K562 (cell line): ENCODE measurements around the gene CARS2. TPM values are rescaled to one million over a fixed set of nuclear protein-coding genes. Genes with fewer than 3 reads are reported as not detected.

ENCODE experiments used
- BRD4 ChIP-seq: fragments of 200-600 bp; sonication (generic); IDR thresholded peaks from 2 replicates; pipeline ENCODE4 v1.6.1; 2017; ENCODE audit warnings: inconsistent platforms
- CBFB ChIP-seq: sonication (generic); formaldehyde crosslinking; IDR thresholded peaks from 2 replicates; pipeline ENCODE4 v1.4.0; 2020; ENCODE audit warnings: mild to moderate bottlenecking, missing genetic modification reagents
- CSDE1 ChIP-seq, 2 experiments: fragments of 450-650 bp; IDR thresholded peaks; 2 replicates each; pipeline ENCODE4 v1.6.1; 2016; ENCODE audit warnings: mild to moderate bottlenecking in 1 of 2
- EGR1 ChIP-seq: fragments of 450-650 bp; conservative IDR thresholded peaks from 2 replicates; pipeline ENCODE4 v1.6.1; 2017; ENCODE audit warnings: mild to moderate bottlenecking
- HNRNPLL ChIP-seq: fragments of 200-400 bp; formaldehyde crosslinking; IDR thresholded peaks from 2 replicates; pipeline ENCODE4 v1.6.1; 2017; ENCODE audit warnings: low read length, low read depth, mild to moderate bottlenecking; ENCODE audit not compliant: poor library complexity, severe bottlenecking
- IFI16 ChIP-seq: fragments of 250-450 bp; sonication (Bioruptor Pico); IDR thresholded peaks from 2 replicates; pipeline ENCODE4 v2.1.2; 2022; ENCODE audit warnings: mild to moderate bottlenecking, inconsistent platforms
- L3MBTL2 ChIP-seq: fragments of 450-650 bp; IDR thresholded peaks from 2 replicates; pipeline ENCODE4 v1.6.1; 2016; ENCODE audit warnings: mild to moderate bottlenecking, moderate library complexity
- MTA2 ChIP-seq: fragments of 450-650 bp; IDR thresholded peaks from 2 replicates; pipeline ENCODE4 v1.6.1; 2016; ENCODE audit warnings: low read depth
- SPI1 ChIP-seq: IDR thresholded peaks from 2 replicates; pipeline ENCODE4 v1.6.1; 2011; ENCODE audit warnings: low read depth, low read length, control low read depth, borderline replicate concordance
- ZNF217 ChIP-seq: sonication (generic); formaldehyde crosslinking; IDR thresholded peaks from 2 replicates; pipeline ENCODE4 v1.8.0; 2022; ENCODE audit warnings: mild to moderate bottlenecking, missing genetic modification reagents
- ZNF408 ChIP-seq: fragments of 250-450 bp; sonication (Bioruptor Pico); IDR thresholded peaks from 2 replicates; pipeline ENCODE4 v1.4.0; 2020; ENCODE audit warnings: low read depth, mild to moderate bottlenecking, moderate library complexity
- polyA plus RNA-seq, 8 experiments: library from polyadenylated mRNA; depleted of rRNA in 4 of 8; stranded (reverse) in 5 of 8; unstranded in 3 of 8; fragments of >200 nt; fragmentation: Nextera tagmentation in 2 of 8; fragmentation: Illumina TruSeq in 1 of 8; extraction: Ambion mirVana in 2 of 8; extraction: Trizol in 1 of 8; gene quantifications; 2 replicates each; pipeline versions ENCODE4 v1.2.1 to v1.2.3, GENCODE V29; 2011 to 2014; ENCODE audit warnings: inconsistent platforms in 1 of 8, missing spikeins in 1 of 8
- total RNA-seq, 7 experiments: library from RNA; depleted of rRNA in 6 of 7; stranded (reverse); fragments of >200 nt in 6 of 7; fragmentation: Illumina TruSeq in 2 of 7; extraction: Trizol in 2 of 7; gene quantifications; 2 replicates each; pipeline versions ENCODE4 v1.2.1 to v1.2.3, GENCODE V29; 2011 to 2021; ENCODE audit warnings: low replicate concordance in 1 of 7
- TF ChIP-seq, protein P1 (sequence below): conservative IDR thresholded peaks from 2 replicates; pipeline ENCODE4 v1.6.1; 2011; ENCODE audit warnings: low read depth, mild to moderate bottlenecking, low read length; ENCODE audit not compliant: control insufficient read depth
- TF ChIP-seq, protein P2 (sequence below): sonication (generic); formaldehyde crosslinking; IDR thresholded peaks from 2 replicates; pipeline ENCODE4 v1.8.0; 2022; ENCODE audit warnings: mild to moderate bottlenecking, missing genetic modification reagents
- TF ChIP-seq, protein P3 (sequence below): sonication (generic); formaldehyde crosslinking; IDR thresholded peaks from 2 replicates; pipeline ENCODE4 v1.8.0; 2023; ENCODE audit warnings: missing genetic modification reagents, mild to moderate bottlenecking, borderline replicate concordance
- TF ChIP-seq, protein P4 (sequence below): sonication (generic); formaldehyde crosslinking; IDR thresholded peaks from 2 replicates; pipeline ENCODE4 v1.8.1; 2023; ENCODE audit warnings: mild to moderate bottlenecking, missing genetic modification reagents, moderate library complexity

The CARS2 gene
- total and polyA plus RNA-seq, 9 of the 15 experiments (the other 6 are each of a cell fraction or from before 2014, with no cell fraction given): 1.7 to 37.4 (median 30.5) TPM

DNA sequence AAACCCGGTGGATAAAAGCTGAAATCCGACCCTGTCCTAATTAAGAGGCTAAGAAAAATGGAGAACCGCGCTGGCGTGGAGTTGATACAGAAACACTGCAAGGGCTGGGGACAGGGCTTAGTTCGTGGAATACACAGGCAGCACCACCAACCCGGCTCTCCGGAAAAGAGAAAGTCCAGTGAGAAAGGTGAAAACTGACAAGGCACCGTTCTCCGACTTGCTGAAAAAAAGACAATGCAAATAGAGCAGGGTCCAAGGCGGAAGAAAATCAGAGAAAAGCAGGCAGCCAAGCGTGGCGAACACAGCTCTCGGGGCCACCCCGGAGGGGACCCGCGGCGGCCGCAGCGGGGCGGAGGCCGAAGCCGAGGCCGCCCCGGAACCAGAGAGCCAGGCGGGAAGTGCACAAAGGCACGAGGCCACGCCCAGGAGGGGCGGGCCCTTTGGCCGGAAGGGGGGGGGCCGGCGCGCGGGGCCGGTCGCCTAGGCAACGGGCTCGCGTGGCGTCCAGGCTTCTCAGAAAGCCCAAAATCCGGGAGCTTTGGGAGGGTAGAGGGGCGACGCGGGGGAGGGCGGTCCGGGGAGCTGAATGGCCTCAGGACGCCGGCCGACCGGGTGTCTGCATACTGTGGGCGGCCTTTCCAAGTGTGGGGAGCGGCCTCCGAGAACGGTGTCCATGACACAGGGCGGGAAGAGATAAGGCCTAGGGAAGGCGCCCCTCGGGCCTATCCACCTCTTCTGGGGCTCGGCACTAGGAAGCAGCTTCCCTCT is 6.3 kb upstream of the CARS2 start (continued):
- TF ChIP-seq CSDE1 (IDR thresholded peaks at IDR 0.05) (peak in 1 of 2 experiments; percentile 71; a peak in 1 of 4 replicates), CBFB (no peak), BRD4 (no peak), IFI16 (CRISPR knock-in tag) (no peak), SPI1 (0 out of 2 replicates have a peak, but pooled peaks have one; percentile 51), EGR1 (peak; percentile 36; the same call in 1 of the 2 replicates), ZNF408 (CRISPR knock-in tag) (no peak), ZNF217 (CRISPR knock-in tag) (no peak), HNRNPLL (no peak), MTA2 (no peak), L3MBTL2 (no peak)
- TF ChIP-seq, protein P1, sequence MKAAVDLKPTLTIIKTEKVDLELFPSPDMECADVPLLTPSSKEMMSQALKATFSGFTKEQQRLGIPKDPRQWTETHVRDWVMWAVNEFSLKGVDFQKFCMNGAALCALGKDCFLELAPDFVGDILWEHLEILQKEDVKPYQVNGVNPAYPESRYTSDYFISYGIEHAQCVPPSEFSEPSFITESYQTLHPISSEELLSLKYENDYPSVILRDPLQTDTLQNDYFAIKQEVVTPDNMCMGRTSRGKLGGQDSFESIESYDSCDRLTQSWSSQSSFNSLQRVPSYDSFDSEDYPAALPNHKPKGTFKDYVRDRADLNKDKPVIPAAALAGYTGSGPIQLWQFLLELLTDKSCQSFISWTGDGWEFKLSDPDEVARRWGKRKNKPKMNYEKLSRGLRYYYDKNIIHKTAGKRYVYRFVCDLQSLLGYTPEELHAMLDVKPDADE: peak; percentile 65
- TF ChIP-seq, protein P2, sequence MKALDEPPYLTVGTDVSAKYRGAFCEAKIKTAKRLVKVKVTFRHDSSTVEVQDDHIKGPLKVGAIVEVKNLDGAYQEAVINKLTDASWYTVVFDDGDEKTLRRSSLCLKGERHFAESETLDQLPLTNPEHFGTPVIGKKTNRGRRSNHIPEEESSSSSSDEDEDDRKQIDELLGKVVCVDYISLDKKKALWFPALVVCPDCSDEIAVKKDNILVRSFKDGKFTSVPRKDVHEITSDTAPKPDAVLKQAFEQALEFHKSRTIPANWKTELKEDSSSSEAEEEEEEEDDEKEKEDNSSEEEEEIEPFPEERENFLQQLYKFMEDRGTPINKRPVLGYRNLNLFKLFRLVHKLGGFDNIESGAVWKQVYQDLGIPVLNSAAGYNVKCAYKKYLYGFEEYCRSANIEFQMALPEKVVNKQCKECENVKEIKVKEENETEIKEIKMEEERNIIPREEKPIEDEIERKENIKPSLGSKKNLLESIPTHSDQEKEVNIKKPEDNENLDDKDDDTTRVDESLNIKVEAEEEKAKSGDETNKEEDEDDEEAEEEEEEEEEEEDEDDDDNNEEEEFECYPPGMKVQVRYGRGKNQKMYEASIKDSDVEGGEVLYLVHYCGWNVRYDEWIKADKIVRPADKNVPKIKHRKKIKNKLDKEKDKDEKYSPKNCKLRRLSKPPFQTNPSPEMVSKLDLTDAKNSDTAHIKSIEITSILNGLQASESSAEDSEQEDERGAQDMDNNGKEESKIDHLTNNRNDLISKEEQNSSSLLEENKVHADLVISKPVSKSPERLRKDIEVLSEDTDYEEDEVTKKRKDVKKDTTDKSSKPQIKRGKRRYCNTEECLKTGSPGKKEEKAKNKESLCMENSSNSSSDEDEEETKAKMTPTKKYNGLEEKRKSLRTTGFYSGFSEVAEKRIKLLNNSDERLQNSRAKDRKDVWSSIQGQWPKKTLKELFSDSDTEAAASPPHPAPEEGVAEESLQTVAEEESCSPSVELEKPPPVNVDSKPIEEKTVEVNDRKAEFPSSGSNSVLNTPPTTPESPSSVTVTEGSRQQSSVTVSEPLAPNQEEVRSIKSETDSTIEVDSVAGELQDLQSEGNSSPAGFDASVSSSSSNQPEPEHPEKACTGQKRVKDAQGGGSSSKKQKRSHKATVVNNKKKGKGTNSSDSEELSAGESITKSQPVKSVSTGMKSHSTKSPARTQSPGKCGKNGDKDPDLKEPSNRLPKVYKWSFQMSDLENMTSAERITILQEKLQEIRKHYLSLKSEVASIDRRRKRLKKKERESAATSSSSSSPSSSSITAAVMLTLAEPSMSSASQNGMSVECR: peak; percentile 80; the same call in 1 of the 2 replicates
- TF ChIP-seq, protein P3, sequence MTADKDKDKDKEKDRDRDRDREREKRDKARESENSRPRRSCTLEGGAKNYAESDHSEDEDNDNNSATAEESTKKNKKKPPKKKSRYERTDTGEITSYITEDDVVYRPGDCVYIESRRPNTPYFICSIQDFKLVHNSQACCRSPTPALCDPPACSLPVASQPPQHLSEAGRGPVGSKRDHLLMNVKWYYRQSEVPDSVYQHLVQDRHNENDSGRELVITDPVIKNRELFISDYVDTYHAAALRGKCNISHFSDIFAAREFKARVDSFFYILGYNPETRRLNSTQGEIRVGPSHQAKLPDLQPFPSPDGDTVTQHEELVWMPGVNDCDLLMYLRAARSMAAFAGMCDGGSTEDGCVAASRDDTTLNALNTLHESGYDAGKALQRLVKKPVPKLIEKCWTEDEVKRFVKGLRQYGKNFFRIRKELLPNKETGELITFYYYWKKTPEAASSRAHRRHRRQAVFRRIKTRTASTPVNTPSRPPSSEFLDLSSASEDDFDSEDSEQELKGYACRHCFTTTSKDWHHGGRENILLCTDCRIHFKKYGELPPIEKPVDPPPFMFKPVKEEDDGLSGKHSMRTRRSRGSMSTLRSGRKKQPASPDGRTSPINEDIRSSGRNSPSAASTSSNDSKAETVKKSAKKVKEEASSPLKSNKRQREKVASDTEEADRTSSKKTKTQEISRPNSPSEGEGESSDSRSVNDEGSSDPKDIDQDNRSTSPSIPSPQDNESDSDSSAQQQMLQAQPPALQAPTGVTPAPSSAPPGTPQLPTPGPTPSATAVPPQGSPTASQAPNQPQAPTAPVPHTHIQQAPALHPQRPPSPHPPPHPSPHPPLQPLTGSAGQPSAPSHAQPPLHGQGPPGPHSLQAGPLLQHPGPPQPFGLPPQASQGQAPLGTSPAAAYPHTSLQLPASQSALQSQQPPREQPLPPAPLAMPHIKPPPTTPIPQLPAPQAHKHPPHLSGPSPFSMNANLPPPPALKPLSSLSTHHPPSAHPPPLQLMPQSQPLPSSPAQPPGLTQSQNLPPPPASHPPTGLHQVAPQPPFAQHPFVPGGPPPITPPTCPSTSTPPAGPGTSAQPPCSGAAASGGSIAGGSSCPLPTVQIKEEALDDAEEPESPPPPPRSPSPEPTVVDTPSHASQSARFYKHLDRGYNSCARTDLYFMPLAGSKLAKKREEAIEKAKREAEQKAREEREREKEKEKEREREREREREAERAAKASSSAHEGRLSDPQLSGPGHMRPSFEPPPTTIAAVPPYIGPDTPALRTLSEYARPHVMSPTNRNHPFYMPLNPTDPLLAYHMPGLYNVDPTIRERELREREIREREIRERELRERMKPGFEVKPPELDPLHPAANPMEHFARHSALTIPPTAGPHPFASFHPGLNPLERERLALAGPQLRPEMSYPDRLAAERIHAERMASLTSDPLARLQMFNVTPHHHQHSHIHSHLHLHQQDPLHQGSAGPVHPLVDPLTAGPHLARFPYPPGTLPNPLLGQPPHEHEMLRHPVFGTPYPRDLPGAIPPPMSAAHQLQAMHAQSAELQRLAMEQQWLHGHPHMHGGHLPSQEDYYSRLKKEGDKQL (CRISPR knock-in tag): no peak
- TF ChIP-seq, protein P4, sequence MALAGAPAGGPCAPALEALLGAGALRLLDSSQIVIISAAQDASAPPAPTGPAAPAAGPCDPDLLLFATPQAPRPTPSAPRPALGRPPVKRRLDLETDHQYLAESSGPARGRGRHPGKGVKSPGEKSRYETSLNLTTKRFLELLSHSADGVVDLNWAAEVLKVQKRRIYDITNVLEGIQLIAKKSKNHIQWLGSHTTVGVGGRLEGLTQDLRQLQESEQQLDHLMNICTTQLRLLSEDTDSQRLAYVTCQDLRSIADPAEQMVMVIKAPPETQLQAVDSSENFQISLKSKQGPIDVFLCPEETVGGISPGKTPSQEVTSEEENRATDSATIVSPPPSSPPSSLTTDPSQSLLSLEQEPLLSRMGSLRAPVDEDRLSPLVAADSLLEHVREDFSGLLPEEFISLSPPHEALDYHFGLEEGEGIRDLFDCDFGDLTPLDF: peak; percentile 52; the same call in 1 of the 2 replicates
